H7 (cell line): ENCODE measurements around the gene E4F1. TPM values are rescaled to one million over a fixed set of nuclear protein-coding genes. Genes with fewer than 3 reads are reported as not detected.
A peak's percentile ranks its signal among the peaks of the same experiment; 100 is the strongest.

ENCODE experiments used
- DNase-seq: peaks from one replicate; pipeline ENCODE4 v3.0.0; 2012
- H3K27me3 ChIP-seq: 2 replicates; pipeline ENCODE4 v1.6.0; 2011; ENCODE audit warnings: mild to moderate bottlenecking, low read length; ENCODE audit not compliant: control insufficient read depth, insufficient read depth
- H3K36me3 ChIP-seq: replicated peaks from 2 replicates; pipeline ENCODE4 v1.5.1; 2011; ENCODE audit warnings: low read length; ENCODE audit not compliant: control insufficient read depth, insufficient read depth
- H3K4me3 ChIP-seq: 2 replicates; pipeline ENCODE4 v1.5.1; 2011; ENCODE audit warnings: low read depth, mild to moderate bottlenecking, control low read depth, low read length, moderate library complexity; ENCODE audit not compliant: insufficient read depth
- total RNA-seq: library from RNA; depleted of rRNA; stranded (reverse); fragments of >200 nt; shearing (Covaris generic); gene quantifications from 2 replicates; pipeline ENCODE4 v1.2.3, GENCODE V29; 2014

E4F1 gene
- total RNA-seq, 1 experiment from 2014 or later = 36.8 TPM

GRCh38 chr16:2226918-2227317 is 3.5 kb downstream of the E4F1 start:
- Histone ChIP-seq H3K27me3 (no peaks in the 10 kb centered on the region), H3K36me3 (peaks cover 6% of the 10 kb centered on the region; the same call in 1 of the 2 replicates), H3K4me3 (no peak overlapping the region)
- no peak for DNase-seq

- Histone ChIP-seq H3K27me3 (no peaks in the 10 kb centered on the region), H3K4me3 (no peak overlapping the region), H3K36me3 (peaks cover 6% of the 10 kb centered on the region; the same call in 1 of the 2 replicates)
- DNase-seq = no peak
These were observed 4.9 kb downstream of the E4F1 start for GRCh38 chr16:2228161-2228824.

GRCh38 chr16:2229091-2229490 is 5.7 kb downstream of the E4F1 start:
- Histone ChIP-seq H3K4me3 (no peak overlapping the region), H3K36me3 (peaks cover 6% of the 10 kb centered on the region; the same call in 1 of the 2 replicates), H3K27me3 (no peaks in the 10 kb centered on the region)
- DNase-seq = no peak

DNA sequence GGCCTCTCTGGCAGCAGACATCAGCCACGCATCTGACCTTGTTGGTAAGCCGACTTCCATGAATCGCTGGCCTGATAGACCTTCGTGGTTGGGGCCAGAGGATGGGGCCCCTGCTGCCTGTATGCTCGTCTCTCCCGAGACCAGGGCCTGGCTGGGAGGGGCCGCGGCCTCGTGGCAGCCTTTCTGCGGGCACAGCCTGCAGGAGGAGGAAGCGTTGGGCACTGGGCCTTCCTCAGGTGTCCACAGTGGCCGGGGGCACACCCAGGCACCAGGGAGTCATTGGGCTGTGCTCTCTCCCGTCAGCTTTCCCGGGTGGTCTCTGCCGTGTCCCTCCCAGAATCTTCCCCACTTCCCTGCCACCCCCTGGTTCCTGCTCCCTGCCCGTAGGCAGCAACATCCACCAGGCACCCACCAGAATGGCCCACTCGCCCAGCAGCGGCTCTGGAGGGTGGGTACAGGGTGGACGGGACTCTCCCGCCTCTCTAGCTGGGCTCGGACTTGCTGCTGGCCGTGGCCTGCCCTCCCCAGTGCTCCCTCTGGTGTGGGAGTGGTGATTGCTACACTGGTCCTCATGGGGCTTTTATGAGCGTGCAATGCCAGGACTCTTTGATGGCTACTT is 6.3 kb downstream of the E4F1 start:
- Histone ChIP-seq H3K4me3 (no peak overlapping the region), H3K27me3 (no peaks in the 10 kb centered on the region), H3K36me3 (peaks cover 6% of the 10 kb centered on the region; the same call in 1 of the 2 replicates)
- DNase-seq = no peak

DNA sequence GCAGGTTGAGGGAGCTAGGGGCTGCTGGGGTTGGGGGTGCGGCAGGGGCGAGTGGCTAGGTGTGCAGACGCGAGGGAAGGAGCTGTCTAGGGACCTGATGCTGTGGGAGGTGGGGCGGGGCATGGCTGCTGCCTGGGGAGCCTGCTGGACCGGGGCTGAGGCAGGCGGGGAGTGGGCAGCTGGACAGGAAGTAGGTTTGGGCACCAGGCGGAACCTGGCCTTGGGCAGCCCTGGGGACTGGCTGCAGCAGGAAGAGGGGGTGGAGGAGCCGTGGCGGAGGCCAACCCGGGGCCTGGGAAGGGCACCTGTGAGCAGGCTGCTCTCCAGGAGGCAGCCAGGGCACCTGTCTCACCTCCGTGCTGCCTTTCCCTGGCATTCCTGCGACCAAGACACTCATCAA is 7.0 kb downstream of the E4F1 start:
- DNase-seq = no peak
- Histone ChIP-seq H3K27me3 (no peaks in the 10 kb centered on the region), H3K36me3 (peaks cover 6% of the 10 kb centered on the region; the same call in 1 of the 2 replicates), H3K4me3 (no peak overlapping the region)

GRCh38 chr16:2231016-2231931 is 7.9 kb downstream of the E4F1 start:
- Histone ChIP-seq H3K36me3 (peaks cover 6% of the 10 kb centered on the region; the same call in 1 of the 2 replicates), H3K4me3 (no peak overlapping the region), H3K27me3 (peaks cover 2% of the 10 kb centered on the region)
- no peak for DNase-seq

DNA sequence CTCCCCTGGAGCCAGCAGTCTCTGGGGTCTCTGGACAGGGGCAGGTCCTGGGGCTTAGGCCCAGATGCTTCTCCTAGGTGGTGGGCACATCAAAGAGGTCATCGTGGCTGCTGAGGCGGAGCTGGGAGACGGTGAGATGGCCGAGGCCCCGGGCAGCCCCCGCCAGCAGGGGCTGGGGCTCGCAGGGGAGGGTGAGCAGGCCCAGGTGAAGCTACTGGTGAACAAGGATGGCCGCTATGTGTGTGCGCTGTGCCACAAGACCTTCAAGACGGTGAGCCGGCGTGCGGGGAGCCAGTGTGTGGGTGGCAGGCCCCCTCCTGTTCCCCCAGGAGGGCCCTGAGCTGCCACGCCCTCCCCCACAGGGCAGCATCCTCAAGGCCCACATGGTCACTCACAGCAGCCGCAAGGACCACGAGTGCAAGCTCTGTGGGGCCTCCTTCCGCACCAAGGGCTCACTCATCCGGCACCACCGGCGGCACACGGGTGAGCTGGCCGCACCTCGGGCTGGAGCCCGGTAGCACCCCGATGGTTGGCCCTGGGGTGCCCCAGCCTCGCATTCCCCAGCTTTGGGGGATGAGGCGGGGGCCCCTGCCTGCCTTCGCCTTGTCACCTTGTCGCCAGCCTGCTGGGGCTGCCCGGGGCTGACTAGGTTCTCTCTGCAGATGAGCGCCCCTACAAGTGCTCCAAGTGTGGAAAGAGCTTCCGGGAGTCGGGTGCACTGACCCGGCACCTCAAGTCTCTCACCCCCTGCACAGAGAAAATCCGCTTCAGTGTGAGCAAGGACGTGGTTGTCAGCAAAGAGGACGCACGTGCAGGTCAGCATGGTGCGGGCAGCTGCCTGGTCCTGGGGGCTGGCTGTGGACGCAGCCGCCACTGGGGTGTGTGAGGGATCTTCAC is 9.0 kb downstream of the E4F1 start:
- peaks cover 13% of the 10 kb centered on the region for H3K27me3 ChIP-seq

GRCh38 chr16:2233046-2233775 is 9.8 kb downstream of the E4F1 start:
- Histone ChIP-seq H3K36me3 (peaks cover 3% of the 10 kb centered on the region; the same call in 1 of the 2 replicates), H3K4me3 (no peak overlapping the region), H3K27me3 (peaks cover 21% of the 10 kb centered on the region)
- DNase-seq = peak; percentile 47

More for the DNA sequence above, 9.0 kb downstream of the E4F1 start:
- H3K4me3 ChIP-seq = no peak overlapping the region
- DNase-seq = no peak
- peaks cover 4% of the 10 kb centered on the region; the same call in 1 of the 2 replicates for H3K36me3 ChIP-seq

GRCh38 chr16:2233872-2234812 is 10.8 kb downstream of the E4F1 start:
- DNase-seq = peak; percentile 51
- H3K4me3 ChIP-seq = no peak overlapping the region
- peaks cover 22% of the 10 kb centered on the region for H3K27me3 ChIP-seq
- peaks cover 3% of the 10 kb centered on the region; the same call in 1 of the 2 replicates for H3K36me3 ChIP-seq

DNA sequence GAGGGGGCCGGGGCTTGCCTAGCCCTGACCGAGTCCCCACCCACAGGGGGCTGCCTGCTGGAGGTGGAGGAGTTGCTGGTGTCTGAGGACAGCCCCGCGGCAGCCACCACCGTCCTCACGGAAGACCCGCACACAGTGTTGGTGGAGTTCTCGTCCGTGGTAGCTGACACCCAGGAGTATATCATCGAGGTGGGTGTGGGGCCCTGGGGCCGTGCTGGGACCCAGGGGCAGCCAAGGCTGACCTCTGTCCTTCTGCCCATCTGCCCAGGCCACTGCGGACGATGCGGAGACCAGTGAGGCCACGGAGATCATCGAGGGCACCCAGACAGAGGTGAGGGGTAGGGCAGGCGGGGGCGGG is 11.4 kb downstream of the E4F1 start:
- peak; percentile 68 for DNase-seq
- H3K36me3 ChIP-seq = peaks cover 1% of the 10 kb centered on the region; the same call in 1 of the 2 replicates
- H3K4me3 ChIP-seq = no peak overlapping the region
- H3K27me3 ChIP-seq = peaks cover 22% of the 10 kb centered on the region

DNA sequence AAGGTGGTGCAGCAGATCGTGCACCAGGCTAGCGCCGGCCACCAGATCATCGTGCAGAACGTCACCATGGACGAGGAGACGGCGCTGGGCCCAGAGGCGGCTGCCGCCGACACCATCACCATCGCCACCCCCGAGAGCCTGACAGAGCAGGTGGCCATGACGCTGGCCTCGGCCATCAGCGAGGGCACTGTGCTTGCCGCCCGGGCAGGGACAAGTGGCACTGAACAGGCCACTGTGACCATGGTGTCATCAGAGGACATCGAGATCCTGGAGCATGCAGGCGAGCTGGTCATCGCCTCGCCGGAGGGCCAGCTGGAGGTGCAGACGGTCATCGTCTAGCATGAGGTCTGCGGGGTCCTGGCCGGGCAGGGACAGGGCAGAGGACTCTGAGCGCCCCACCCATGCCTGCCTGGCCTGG is 11.9 kb downstream of the E4F1 start:
- Histone ChIP-seq H3K27me3 (peaks cover 22% of the 10 kb centered on the region), H3K36me3 (peaks cover 1% of the 10 kb centered on the region; the same call in 1 of the 2 replicates), H3K4me3 (no peak overlapping the region)
- peak; percentile 62 for DNase-seq

- Histone ChIP-seq H3K36me3 (peaks cover 1% of the 10 kb centered on the region; the same call in 1 of the 2 replicates), H3K27me3 (peaks cover 22% of the 10 kb centered on the region), H3K4me3 (no peak overlapping the region)
- no peak for DNase-seq
These were observed 12.4 kb downstream of the E4F1 start for GRCh38 chr16:2235695-2236336.
